ENCODE data around the gene RAPGEF3. TPM values are rescaled to one million over a fixed set of nuclear protein-coding genes. Genes with fewer than 3 reads are reported as not detected.

RAPGEF3 gene
- total and polyA plus RNA-seq, 2 of the 13 experiments (the other 11 are each of a cell fraction or from before 2014, with no cell fraction given): 0.07 TPM

DNA sequence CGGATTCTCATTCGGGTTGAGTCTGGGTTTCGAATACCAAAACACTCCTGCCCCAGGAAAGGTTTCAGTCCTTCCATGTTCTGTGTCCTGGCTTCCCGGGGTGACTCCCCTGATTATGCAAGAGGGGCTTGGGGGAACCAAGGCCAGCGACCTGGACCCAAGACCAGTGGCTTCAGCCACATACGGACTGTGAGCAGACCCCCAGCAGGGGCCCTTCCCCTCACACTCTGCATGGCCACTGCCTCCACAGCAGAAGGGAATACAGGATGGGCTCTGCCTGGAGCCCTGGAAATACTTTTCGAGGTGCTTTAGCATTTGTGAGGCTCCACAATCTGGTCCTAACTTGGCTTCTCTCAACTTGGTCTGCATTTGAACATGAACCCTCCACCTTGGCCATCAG, 41.9 kb upstream of the RAPGEF3 start:
- intact Hi-C loops (cut with micrococcal nuclease; ENCODE audit: unreplicated experiment): no loop called here
- Histone ChIP-seq H3K36me3 (replicated peaks in 1 of 2; ENCODE audit: control insufficient read depth in 1 of 2, insufficient read depth in 2 of 2, low read length in 2 of 2) (peaks cover 0 to 2% of the 10 kb centered on the region in 2 experiments; a peak in 2 of 5 replicates), H3K4me3 (replicated peaks in 1 of 3; ENCODE audit: insufficient read depth in 1 of 3, low read depth in 2 of 3, low read length in 3 of 3) (no peak overlapping the region), H3K79me2 (ENCODE audit: insufficient read depth, low read length) (no peaks in the 10 kb centered on the region), H4K20me1 (ENCODE audit: insufficient read depth, low read length) (no peaks in the 10 kb centered on the region), H3K9ac (ENCODE audit: insufficient read depth, low read depth, low read length) (no peak overlapping the region), H3K27me3 (ENCODE audit: control insufficient read depth in 1 of 2, insufficient read depth in 2 of 2, low read length in 2 of 2) (no peaks in the 10 kb centered on the region), H3K4me2 (ENCODE audit: low read depth, low read length) (no peak overlapping the region), H3K27ac (ENCODE audit: extremely low read length, insufficient read depth, low read length) (no peak overlapping the region), H3K9me3 (ENCODE audit: low read length) (no peaks in the 10 kb centered on the region), H2AFZ (ENCODE audit: low read length) (no peak overlapping the region), H3K4me1 (ENCODE audit: insufficient read depth, low read length) (no peaks in the 10 kb centered on the region)
- WGBS (ENCODE audit: low lambda C conversion rate): 76% methylated on average over 7 of the region's 7 CpGs
- ChIA-PET CTCF (ENCODE audit: low intra/inter-chr PET ratio, low total read pairs) (no interaction called here), POLR2A (no interaction called here)
- FAIRE-seq (no peak), DNase-seq (ENCODE audit: low spot score) (no peak), ATAC-seq (no peak)
- no TSS peak for BruUV-seq (replicated peaks)
- in situ Hi-C loops (cut with HindIII; ENCODE audit: extremely low pct_ligation_motif_present, low pct_unique_long_range_greater_than_20kb): no loop called here
- TF ChIP-seq ZNF235 (CRISPR knock-in tag; IDR thresholded peaks at IDR 0.05; ENCODE audit: borderline replicate concordance): no peak
- 0 out of 2 replicates have a peak, but pooled peaks have one; percentile 4 for TF ChIP-seq CEBPB (IDR thresholded peaks at IDR 0.05; ENCODE audit: borderline replicate concordance, low read depth, low read length)

DNA sequence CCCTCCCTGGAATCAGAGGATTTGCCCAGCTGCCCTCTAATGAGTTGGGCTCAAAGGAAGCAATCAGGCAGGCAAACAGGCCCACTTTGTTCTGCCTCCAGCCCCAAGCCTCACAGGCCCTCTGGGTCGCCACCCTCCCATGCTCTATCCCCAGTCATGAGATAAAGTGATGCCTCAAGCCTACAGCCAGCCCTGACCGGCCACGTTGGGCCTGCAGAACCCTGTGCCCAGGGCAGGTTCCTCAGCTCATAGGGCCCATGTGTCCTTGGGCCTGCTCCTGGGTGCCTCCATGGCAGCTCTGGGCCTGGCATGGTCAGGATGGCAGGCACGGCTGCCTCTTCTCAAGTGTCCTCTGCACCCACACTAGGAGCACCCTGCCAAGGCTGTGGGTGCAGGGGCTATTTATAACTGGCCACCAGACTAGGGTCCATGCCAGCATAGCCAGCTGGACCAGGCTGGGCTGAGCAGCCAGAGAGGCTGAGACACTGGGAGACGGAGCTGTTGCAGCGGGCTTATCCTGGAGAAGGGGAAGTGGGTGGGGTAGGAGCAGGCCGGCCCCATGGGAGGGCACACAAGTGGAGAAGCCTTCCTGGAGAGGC, 40.8 kb upstream of the RAPGEF3 start:
- no peak overlapping the region for H3K4me3 ChIP-seq (replicated peaks in 1 of 3; ENCODE audit: insufficient read depth in 1 of 3, low read depth in 2 of 3, low read length in 3 of 3)
- FAIRE-seq (no peak), DNase-seq (ENCODE audit: low spot score) (no peak), ATAC-seq (no peak)
- ChIA-PET CTCF (ENCODE audit: low intra/inter-chr PET ratio, low total read pairs) (interaction anchor here (3.7 kb wide), 1 partner anchor 39 kb away, joined by 33 read pairs; no protein-coding TSS in a partner anchor), POLR2A (no interaction called here)
- in situ Hi-C loops (cut with HindIII; ENCODE audit: extremely low pct_ligation_motif_present, low pct_unique_long_range_greater_than_20kb) (no loop called here), intact Hi-C loops (cut with micrococcal nuclease; ENCODE audit: unreplicated experiment) (no loop called here)
- BruUV-seq (replicated peaks): no TSS peak
- WGBS (ENCODE audit: low lambda C conversion rate): 89% methylated on average over 2 of the region's 7 CpGs
- H4K20me1 ChIP-seq (ENCODE audit: insufficient read depth, low read length): no peaks in the 10 kb centered on the region
- no peaks in the 10 kb centered on the region for H3K9me3 ChIP-seq (ENCODE audit: low read length)
- H3K9ac ChIP-seq (ENCODE audit: insufficient read depth, low read depth, low read length): no peak overlapping the region
- H3K27ac ChIP-seq (ENCODE audit: extremely low read length, insufficient read depth, low read length): no peak overlapping the region
- H3K27me3 ChIP-seq (ENCODE audit: control insufficient read depth in 1 of 2, insufficient read depth in 2 of 2, low read length in 2 of 2): no peaks in the 10 kb centered on the region
- H3K79me2 ChIP-seq (ENCODE audit: insufficient read depth, low read length): no peaks in the 10 kb centered on the region
- no peak overlapping the region for H2AFZ ChIP-seq (ENCODE audit: low read length)
- no peaks in the 10 kb centered on the region for H3K4me1 ChIP-seq (ENCODE audit: insufficient read depth, low read length)
- H3K4me2 ChIP-seq (ENCODE audit: low read depth, low read length): no peak overlapping the region
- TF ChIP-seq ZFY (CRISPR knock-in tag; IDR thresholded peaks at IDR 0.05) (no peak), EZH2 (conservative IDR thresholded peaks at IDR 0.05; ENCODE audit: low read depth, low read length) (no peak), CENPX (CRISPR knock-in tag; IDR thresholded peaks at IDR 0.05) (no peak), ZSCAN21 (CRISPR knock-in tag; IDR thresholded peaks at IDR 0.05; ENCODE audit: borderline replicate concordance) (no peak), ZMAT3 (CRISPR knock-in tag; conservative IDR thresholded peaks at IDR 0.05) (no peak)
- TF ChIP-seq, protein P1, sequence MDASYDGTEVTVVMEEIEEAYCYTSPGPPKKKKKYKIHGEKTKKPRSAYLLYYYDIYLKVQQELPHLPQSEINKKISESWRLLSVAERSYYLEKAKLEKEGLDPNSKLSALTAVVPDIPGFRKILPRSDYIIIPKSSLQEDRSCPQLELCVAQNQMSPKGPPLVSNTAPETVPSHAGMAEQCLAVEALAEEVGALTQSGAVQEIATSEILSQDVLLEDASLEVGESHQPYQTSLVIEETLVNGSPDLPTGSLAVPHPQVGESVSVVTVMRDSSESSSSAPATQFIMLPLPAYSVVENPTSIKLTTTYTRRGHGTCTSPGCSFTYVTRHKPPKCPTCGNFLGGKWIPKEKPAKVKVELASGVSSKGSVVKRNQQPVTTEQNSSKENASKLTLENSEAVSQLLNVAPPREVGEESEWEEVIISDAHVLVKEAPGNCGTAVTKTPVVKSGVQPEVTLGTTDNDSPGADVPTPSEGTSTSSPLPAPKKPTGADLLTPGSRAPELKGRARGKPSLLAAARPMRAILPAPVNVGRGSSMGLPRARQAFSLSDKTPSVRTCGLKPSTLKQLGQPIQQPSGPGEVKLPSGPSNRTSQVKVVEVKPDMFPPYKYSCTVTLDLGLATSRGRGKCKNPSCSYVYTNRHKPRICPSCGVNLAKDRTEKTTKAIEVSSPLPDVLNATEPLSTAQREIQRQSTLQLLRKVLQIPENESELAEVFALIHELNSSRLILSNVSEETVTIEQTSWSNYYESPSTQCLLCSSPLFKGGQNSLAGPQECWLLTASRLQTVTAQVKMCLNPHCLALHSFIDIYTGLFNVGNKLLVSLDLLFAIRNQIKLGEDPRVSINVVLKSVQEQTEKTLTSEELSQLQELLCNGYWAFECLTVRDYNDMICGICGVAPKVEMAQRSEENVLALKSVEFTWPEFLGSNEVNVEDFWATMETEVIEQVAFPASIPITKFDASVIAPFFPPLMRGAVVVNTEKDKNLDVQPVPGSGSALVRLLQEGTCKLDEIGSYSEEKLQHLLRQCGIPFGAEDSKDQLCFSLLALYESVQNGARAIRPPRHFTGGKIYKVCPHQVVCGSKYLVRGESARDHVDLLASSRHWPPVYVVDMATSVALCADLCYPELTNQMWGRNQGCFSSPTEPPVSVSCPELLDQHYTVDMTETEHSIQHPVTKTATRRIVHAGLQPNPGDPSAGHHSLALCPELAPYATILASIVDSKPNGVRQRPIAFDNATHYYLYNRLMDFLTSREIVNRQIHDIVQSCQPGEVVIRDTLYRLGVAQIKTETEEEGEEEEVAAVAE (CRISPR knock-in tag; IDR thresholded peaks at IDR 0.05; ENCODE audit: borderline replicate concordance): no peak
- peaks cover 0 to 2% of the 10 kb centered on the region in 2 experiments; a peak in 1 of 5 replicates for H3K36me3 ChIP-seq (replicated peaks in 1 of 2; ENCODE audit: control insufficient read depth in 1 of 2, insufficient read depth in 2 of 2, low read length in 2 of 2)
